K562 (cell line): Measurements from ENCODE around the gene CTDNEP1. TPM values are rescaled to one million over a fixed set of nuclear protein-coding genes. Genes with fewer than 3 reads are reported as not detected.

Experiments
- AFF1 ChIP-seq, 2 experiments: fragments of 450-650 bp; IDR thresholded peaks; 2 replicates each; pipeline ENCODE4 v1.6.1; 2018; ENCODE audit warnings: mild to moderate bottlenecking in 2 of 2, low read depth in 1 of 2; ENCODE audit not compliant: partially characterized antibody in 2 of 2
- CTCF ChIP-seq, 3 experiments: IDR thresholded peaks in 2 of 3; conservative IDR thresholded peaks in 1 of 3; 2 replicates each; pipeline ENCODE4 v1.5.1; 2011 to 2012; ENCODE audit warnings: low read length in 3 of 3, mild to moderate bottlenecking in 3 of 3, control low read depth in 2 of 3, improper control_type of control experiment in 1 of 3, inconsistent platforms in 1 of 3, low read depth in 1 of 3, mixed read lengths in 1 of 3, moderate library complexity in 1 of 3; ENCODE audit not compliant: insufficient read depth in 2 of 3
- ETV1 ChIP-seq: fragments of 450-650 bp; conservative IDR thresholded peaks from 2 replicates; pipeline ENCODE4 v1.6.1; 2016; ENCODE audit warnings: missing genetic modification characterization, control low read depth, low read depth, missing compliant biosample characterization
- HOXB6 ChIP-seq: fragments of 250-450 bp; sonication (Bioruptor Pico); IDR thresholded peaks from 2 replicates; pipeline ENCODE4 v1.5.1; 2022; ENCODE audit warnings: mild to moderate bottlenecking, borderline replicate concordance
- KLF1 ChIP-seq: fragments of 450-650 bp; IDR thresholded peaks from 2 replicates; pipeline ENCODE4 v1.6.1; 2016; ENCODE audit warnings: missing genetic modification characterization, missing compliant biosample characterization
- MAFG ChIP-seq: fragments of 450-650 bp; conservative IDR thresholded peaks from 2 replicates; pipeline ENCODE4 v1.6.1; 2016; ENCODE audit warnings: missing genetic modification characterization, missing compliant biosample characterization
- MEF2D ChIP-seq: conservative IDR thresholded peaks from 2 replicates; pipeline ENCODE4 v1.6.1; 2016; ENCODE audit warnings: low read depth, missing genetic modification characterization, missing compliant biosample characterization
- MNT ChIP-seq, 2 experiments: fragments of 450-650 bp; conservative IDR thresholded peaks; 2 replicates each; pipeline ENCODE4 v1.6.1; 2017; ENCODE audit warnings: mild to moderate bottlenecking in 2 of 2, moderate library complexity in 2 of 2
- PKNOX1 ChIP-seq: fragments of 450-650 bp; IDR thresholded peaks from 2 replicates; pipeline ENCODE4 v1.6.1; 2016
- PRPF4 ChIP-seq: fragments of 200-400 bp; formaldehyde crosslinking; IDR thresholded peaks from one replicate; pipeline ENCODE4 v1.6.1; 2017; ENCODE audit warnings: low read length, low read depth, mild to moderate bottlenecking; ENCODE audit not compliant: insufficient read depth, poor library complexity, severe bottlenecking
- SIRT6 ChIP-seq: IDR thresholded peaks from one replicate; pipeline ENCODE4 v1.6.1; 2012; ENCODE audit warnings: low read depth, mild to moderate bottlenecking, control low read depth, inconsistent platforms, low read length, moderate library complexity
- STAG1 ChIP-seq: sonication (generic); formaldehyde crosslinking; IDR thresholded peaks from 2 replicates; pipeline ENCODE4 v1.5.0; 2020; ENCODE audit warnings: missing genetic modification reagents, borderline replicate concordance
- TCF15 ChIP-seq: fragments of 250-450 bp; sonication (Bioruptor Pico); IDR thresholded peaks from 2 replicates; pipeline ENCODE4 v1.8.0; 2022; ENCODE audit warnings: moderate library complexity, mild to moderate bottlenecking, inconsistent platforms
- TCF3 ChIP-seq: sonication (generic); formaldehyde crosslinking; IDR thresholded peaks from 2 replicates; pipeline ENCODE4 v1.4.0; 2020; ENCODE audit warnings: mild to moderate bottlenecking, missing genetic modification reagents
- WHSC1 ChIP-seq: IDR thresholded peaks from one replicate; pipeline ENCODE4 v1.6.1; 2012; ENCODE audit warnings: low read length, control low read depth, inconsistent platforms
- XRCC4 ChIP-seq: IDR thresholded peaks from one replicate; pipeline ENCODE4 v1.6.1; 2011; ENCODE audit not compliant: insufficient read depth, insufficient read length; ENCODE audit errors: extremely low read depth
- ZBTB1 ChIP-seq: sonication (generic); formaldehyde crosslinking; IDR thresholded peaks from 2 replicates; pipeline ENCODE4 v1.8.1; 2023; ENCODE audit warnings: missing genetic modification reagents, low read depth, mild to moderate bottlenecking, borderline replicate concordance
- polyA plus RNA-seq, 8 experiments: library from polyadenylated mRNA; depleted of rRNA in 4 of 8; stranded (reverse) in 5 of 8; unstranded in 3 of 8; fragments of >200 nt; fragmentation: Nextera tagmentation in 2 of 8; fragmentation: Illumina TruSeq in 1 of 8; extraction: Ambion mirVana in 2 of 8; extraction: Trizol in 1 of 8; gene quantifications; 2 replicates each; pipeline versions ENCODE4 v1.2.1 to v1.2.3, GENCODE V29; 2011 to 2014; ENCODE audit warnings: inconsistent platforms in 1 of 8, missing spikeins in 1 of 8
- total RNA-seq, 7 experiments: library from RNA; depleted of rRNA in 6 of 7; stranded (reverse); fragments of >200 nt in 6 of 7; fragmentation: Illumina TruSeq in 2 of 7; extraction: Trizol in 2 of 7; gene quantifications; 2 replicates each; pipeline versions ENCODE4 v1.2.1 to v1.2.3, GENCODE V29; 2011 to 2021; ENCODE audit warnings: low replicate concordance in 1 of 7

Gene CTDNEP1
- total and polyA plus RNA-seq, 9 of the 15 experiments (the other 6 are each of a cell fraction or from before 2014, with no cell fraction given): 10.7 to 150 (median 28.5) TPM

- peak; percentile 85 for TF ChIP-seq PKNOX1
- TF ChIP-seq XRCC4: no peak
- 0 out of 2 replicates have a peak, but pooled peaks have one; percentile 27 for TF ChIP-seq KLF1 (tag)
- TF ChIP-seq HOXB6 (CRISPR knock-in tag): no peak
- TF ChIP-seq STAG1 (CRISPR knock-in tag): no peak
- no peak for TF ChIP-seq MEF2D
- peak; percentile 41 to 76 (median 59); a peak in 5 of 6 replicates for TF ChIP-seq CTCF (IDR thresholded peaks at IDR 0.05 in 2 of 3, conservative IDR thresholded peaks at IDR 0.05 in 1 of 3; ENCODE audit: insufficient read depth in 2 of 3, low read depth in 1 of 3, low read length in 3 of 3)
- TF ChIP-seq PRPF4: no peak
- TF ChIP-seq ZBTB1 (CRISPR knock-in tag): no peak
- no peak for TF ChIP-seq TCF3
- TF ChIP-seq WHSC1: no peak
- no peak for TF ChIP-seq ETV1 (tag)
- TF ChIP-seq MNT (conservative IDR thresholded peaks at IDR 0.05): peak in 1 of 2 experiments; percentile 29; a peak in 1 of 4 replicates
- TF ChIP-seq AFF1 (IDR thresholded peaks at IDR 0.05; ENCODE audit: low read depth in 1 of 2, partially characterized antibody in 2 of 2): no peak
- no peak for TF ChIP-seq SIRT6
- no peak for TF ChIP-seq MAFG (tag)
- no peak for TF ChIP-seq TCF15 (CRISPR knock-in tag)
Measured at GRCh38 chr17:7214300-7215135, 37.0 kb downstream of the CTDNEP1 start (continued).
